Transverse colon (tissue), 4 donors: ENCODE results near the gene SLC39A11. TPM values are rescaled to one million over a fixed set of nuclear protein-coding genes. Genes with fewer than 3 reads are reported as not detected.

ENCODE experiments used
- DNase-seq: peaks from one replicate; pipeline ENCODE4 v3.0.0-alpha.2; 2019
- H3K27ac ChIP-seq, 4 donors: fragments of 200-600 bp; sonication (generic); 2 replicates each; pipeline ENCODE4 v1.5.1; 2016 to 2018; ENCODE audit warnings: inconsistent platforms in 4 of 4
- H3K27me3 ChIP-seq: fragments of 200-600 bp; sonication (generic); 2 replicates; pipeline ENCODE4 v1.5.1; 2017; ENCODE audit warnings: inconsistent platforms
- H3K36me3 ChIP-seq, 4 donors: fragments of 200-600 bp; sonication (generic); 2 replicates each; pipeline ENCODE4 v1.5.1; 2017 to 2019; ENCODE audit warnings: inconsistent platforms in 4 of 4
- H3K4me1 ChIP-seq, 4 donors: fragments of 200-600 bp; sonication (generic); 2 replicates each; pipeline ENCODE4 v1.5.1; 2017 to 2020; ENCODE audit warnings: inconsistent platforms in 4 of 4
- H3K4me3 ChIP-seq, 4 donors: fragments of 200-600 bp; sonication (generic); 1 replicate in 1 of 4; 2 replicates in 3 of 4; pipeline versions ENCODE4 v1.5.1 to v1.6.1; 2017 to 2019; ENCODE audit warnings: inconsistent platforms in 4 of 4
- H3K9me3 ChIP-seq, 2 donors: fragments of 200-600 bp; sonication (generic); 2 replicates each; pipeline ENCODE4 v1.5.1; 2017 to 2019; ENCODE audit warnings: inconsistent platforms in 2 of 2
- EP300 ChIP-seq: sonication (generic); formaldehyde crosslinking; IDR thresholded peaks from one replicate; pipeline ENCODE4 v1.6.1; 2017; ENCODE audit warnings: antibody characterized with exemption, low read depth
- POLR2A ChIP-seq: fragments of 450-650 bp; IDR thresholded peaks from one replicate; pipeline ENCODE4 v1.6.1; 2016; ENCODE audit warnings: antibody characterized with exemption, mild to moderate bottlenecking, moderate library complexity
- POLR2AphosphoS5 ChIP-seq, 3 donors: sonication (generic); formaldehyde crosslinking; IDR thresholded peaks; one replicate each; pipeline ENCODE4 v1.6.1; 2016; ENCODE audit warnings: antibody characterized with exemption in 3 of 3
- WGBS, 2 donors: methylation state at CpG; one replicate each; pipeline ENCODE4 v1.1.5; 2018; ENCODE audit warnings: low coverage in 1 of 2; 5-methylcytosine and 5-hydroxymethylcytosine counted together
- in situ Hi-C, 4 donors: fragments of 200-750 bp; cut with MboI; loops; one replicate each; pipeline versions ENCODE4 v1.15.0 to v1.15.1; 2017; ENCODE audit warnings: low sequenced_read_pairs in 3 of 4, low pct_ligation_motif_present in 1 of 4, low pct_unique_long_range_greater_than_20kb in 1 of 4
- intact Hi-C: fragments of 100-400 bp; cut with DNase I; formaldehyde crosslinking; loops from one replicate; pipeline ENCODE4 v1.15.1; 2023; ENCODE audit warnings: low total_unique reads
- total RNA-seq, 4 donors: library from RNA; depleted of rRNA; stranded (reverse); fragments of >200 nt; gene quantifications; one replicate each; pipeline ENCODE4 v1.1.0, GENCODE V29; 2016
- TF ChIP-seq, protein P1 (sequence below), 5 experiments: fragments of 200-600 bp in 3 of 5; fragments of 450-650 bp in 2 of 5; sonication (generic) in 3 of 5; IDR thresholded peaks; 1 replicate in 2 of 5; 2 replicates in 3 of 5; pipeline ENCODE4 v1.5.1; 2016 to 2017; ENCODE audit warnings: antibody characterized with exemption in 5 of 5, inconsistent platforms in 3 of 5, mild to moderate bottlenecking in 2 of 5, moderate library complexity in 1 of 5

SLC39A11 gene
- total RNA-seq, 4 donors from 2014 or later, result 20.7 to 49.7 (median 33.3) TPM

DNA sequence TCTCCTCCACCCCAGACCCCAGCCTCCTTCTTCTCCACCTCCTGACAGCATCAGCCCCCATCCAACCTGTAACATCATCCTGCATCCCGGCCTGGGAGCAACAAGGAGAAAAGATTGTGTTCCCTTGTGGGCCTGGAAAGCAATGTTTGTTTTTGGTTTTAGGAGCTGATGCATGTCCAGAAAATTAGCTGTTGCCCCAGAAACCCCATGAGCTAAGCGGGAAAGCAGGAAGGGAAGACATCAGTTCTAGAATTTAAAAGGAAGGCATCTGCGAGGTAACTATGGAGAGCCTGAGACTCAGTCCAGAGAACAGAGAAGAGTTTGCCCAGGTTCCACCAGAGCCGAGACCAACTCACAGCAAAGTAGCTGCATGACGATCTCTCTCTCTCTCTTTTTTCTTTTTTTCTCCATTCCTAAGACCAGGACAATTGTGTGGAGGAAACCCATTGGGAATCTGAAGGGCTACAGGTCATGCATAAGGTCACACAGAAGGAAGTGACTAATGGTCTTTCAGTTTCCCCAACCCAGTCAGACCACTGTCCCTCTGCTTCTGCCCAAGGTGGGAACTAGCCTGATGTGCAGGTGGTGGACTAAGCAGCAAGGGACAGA is 124.4 kb downstream of the SLC39A11 start:
- 82 to 94% methylated on average over 4 to 5 of the region's 5 CpGs for WGBS, 2 donors
- in situ Hi-C loops (loop anchor here in 1 of 4 donors (25.0 kb wide), 1 partner anchor 406 kb away; no protein-coding TSS in a partner anchor), intact Hi-C loops (no loop called here)
- Histone ChIP-seq H3K27me3 (peaks cover 6% of the 10 kb centered on the region), H3K4me1 (no peaks in the 10 kb centered on the region), H3K9me3 (no peaks in the 10 kb centered on the region), H3K4me3 (no peak overlapping the region), H3K36me3 (no peaks in the 10 kb centered on the region), H3K27ac (no peak overlapping the region)
- no peak for TF ChIP-seq POLR2AphosphoS5 (IDR thresholded peaks at IDR 0.05)
- TF ChIP-seq, protein P1, sequence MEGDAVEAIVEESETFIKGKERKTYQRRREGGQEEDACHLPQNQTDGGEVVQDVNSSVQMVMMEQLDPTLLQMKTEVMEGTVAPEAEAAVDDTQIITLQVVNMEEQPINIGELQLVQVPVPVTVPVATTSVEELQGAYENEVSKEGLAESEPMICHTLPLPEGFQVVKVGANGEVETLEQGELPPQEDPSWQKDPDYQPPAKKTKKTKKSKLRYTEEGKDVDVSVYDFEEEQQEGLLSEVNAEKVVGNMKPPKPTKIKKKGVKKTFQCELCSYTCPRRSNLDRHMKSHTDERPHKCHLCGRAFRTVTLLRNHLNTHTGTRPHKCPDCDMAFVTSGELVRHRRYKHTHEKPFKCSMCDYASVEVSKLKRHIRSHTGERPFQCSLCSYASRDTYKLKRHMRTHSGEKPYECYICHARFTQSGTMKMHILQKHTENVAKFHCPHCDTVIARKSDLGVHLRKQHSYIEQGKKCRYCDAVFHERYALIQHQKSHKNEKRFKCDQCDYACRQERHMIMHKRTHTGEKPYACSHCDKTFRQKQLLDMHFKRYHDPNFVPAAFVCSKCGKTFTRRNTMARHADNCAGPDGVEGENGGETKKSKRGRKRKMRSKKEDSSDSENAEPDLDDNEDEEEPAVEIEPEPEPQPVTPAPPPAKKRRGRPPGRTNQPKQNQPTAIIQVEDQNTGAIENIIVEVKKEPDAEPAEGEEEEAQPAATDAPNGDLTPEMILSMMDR (IDR thresholded peaks at IDR 0.05), result no peak
- no peak for TF ChIP-seq POLR2A
- TF ChIP-seq EP300, result no peak
- DNase-seq, result no peak

- Histone ChIP-seq H3K36me3 (no peaks in the 10 kb centered on the region), H3K9me3 (no peaks in the 10 kb centered on the region), H3K27ac (no peak overlapping the region), H3K4me3 (no peak overlapping the region), H3K27me3 (peaks cover 6% of the 10 kb centered on the region), H3K4me1 (no peaks in the 10 kb centered on the region)
- no peak for DNase-seq
- intact Hi-C loops (no loop called here), in situ Hi-C loops (loop anchor here in 1 of 4 donors (25.0 kb wide), 1 partner anchor 405 kb away; no protein-coding TSS in a partner anchor)
- no peak for TF ChIP-seq POLR2A
- TF ChIP-seq, protein P1 (IDR thresholded peaks at IDR 0.05), result no peak
- no peak for TF ChIP-seq EP300
- TF ChIP-seq POLR2AphosphoS5 (IDR thresholded peaks at IDR 0.05), result no peak
- 74 to 85% methylated on average over 6 to 8 of the region's 8 CpGs for WGBS, 2 donors
Observed at GRCh38 chr17:72967277-72967970, 125.1 kb downstream of the SLC39A11 start.

- no peak overlapping the region for H3K27ac ChIP-seq
- WGBS, 2 donors, result 84 to 90% methylated on average over 2 to 3 of the region's 3 CpGs
- in situ Hi-C loops, result loop anchor here in 1 of 4 donors (25.0 kb wide), 1 partner anchor 400 kb away; no protein-coding TSS in a partner anchor
- no peak for DNase-seq
- H3K9me3 ChIP-seq, result no peaks in the 10 kb centered on the region
- no peaks in the 10 kb centered on the region for H3K4me1 ChIP-seq
- no peak overlapping the region for H3K4me3 ChIP-seq
- H3K27me3 ChIP-seq, result no peaks in the 10 kb centered on the region
- no peaks in the 10 kb centered on the region for H3K36me3 ChIP-seq
- intact Hi-C loops, result no loop called here
- TF ChIP-seq, protein P1 (IDR thresholded peaks at IDR 0.05), result no peak
- TF ChIP-seq POLR2A, result no peak
- TF ChIP-seq POLR2AphosphoS5 (IDR thresholded peaks at IDR 0.05), result no peak
- TF ChIP-seq EP300, result no peak
Observed at GRCh38 chr17:72962106-72962505, 130.4 kb downstream of the SLC39A11 start.

DNA sequence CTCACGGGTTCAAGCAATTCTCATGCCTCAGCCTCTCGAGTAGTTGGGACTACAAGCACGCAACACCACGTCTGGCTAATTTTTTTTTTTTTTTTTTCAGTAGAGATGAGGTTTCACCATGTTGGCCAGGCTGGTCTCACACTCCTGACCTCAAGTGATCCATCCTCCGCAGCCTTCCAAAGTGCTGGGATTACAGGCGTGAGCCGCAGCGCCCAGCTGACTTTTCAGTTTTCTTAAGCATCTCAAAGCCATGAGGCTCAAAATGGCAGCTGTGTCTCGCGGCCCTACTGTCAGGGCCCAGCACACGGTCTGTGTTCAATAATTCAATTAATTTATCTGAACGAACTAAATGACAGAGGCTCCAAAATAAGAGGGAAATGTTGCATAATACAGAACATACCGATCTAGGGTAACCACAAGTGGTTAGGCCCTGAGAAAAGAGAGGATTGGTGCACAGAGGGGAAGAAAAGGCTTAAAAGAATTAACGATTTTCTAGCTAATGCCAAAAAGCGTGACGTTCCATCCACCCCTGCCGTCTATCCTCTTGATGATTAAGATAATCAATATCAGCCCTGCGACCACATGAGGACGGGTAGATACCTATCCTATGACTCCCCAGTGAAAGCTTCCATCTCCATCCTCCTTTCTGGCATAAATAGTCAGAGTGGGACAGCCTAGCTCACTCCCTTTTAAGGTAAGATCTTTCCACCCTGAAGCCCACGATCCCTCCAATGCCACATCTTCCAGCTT is 136.9 kb downstream of the SLC39A11 start:
- WGBS, 2 donors, result 92 to 95% methylated on average over 10 to 20 of the region's 20 CpGs
- H3K4me3 ChIP-seq, result no peak overlapping the region

More for the DNA sequence above, 136.9 kb downstream of the SLC39A11 start:
- H3K9me3 ChIP-seq, result no peaks in the 10 kb centered on the region
- H3K36me3 ChIP-seq, result no peaks in the 10 kb centered on the region
- TF ChIP-seq POLR2A (no peak), POLR2AphosphoS5 (IDR thresholded peaks at IDR 0.05) (no peak), EP300 (no peak)
- TF ChIP-seq, protein P1 (IDR thresholded peaks at IDR 0.05), result no peak
- DNase-seq, result no peak
- intact Hi-C loops, result no loop called here
- in situ Hi-C loops, result loop anchor here in 1 of 4 donors (25.0 kb wide), 1 partner anchor 393 kb away; no protein-coding TSS in a partner anchor
- no peak overlapping the region for H3K27ac ChIP-seq
- no peaks in the 10 kb centered on the region for H3K27me3 ChIP-seq
- H3K4me1 ChIP-seq, result no peaks in the 10 kb centered on the region
